Neural progenitor cell (in vitro differentiated cells): ENCODE results near the gene PIGP. TPM values are rescaled to one million over a fixed set of nuclear protein-coding genes. Genes with fewer than 3 reads are reported as not detected.

ENCODE experiments used
- DNase-seq: peaks from one replicate; pipeline ENCODE4 v3.0.0-alpha.2; 2016; ENCODE audit warnings: low spot score
- H2AFZ ChIP-seq: fragments of 200-600 bp; sonication (generic); replicated peaks from 2 replicates; pipeline ENCODE4 v1.6.1; 2016; ENCODE audit warnings: antibody characterized with exemption
- H3F3A ChIP-seq: fragments of 200-600 bp; sonication (generic); 2 replicates; pipeline ENCODE4 v1.6.1; 2016; ENCODE audit warnings: antibody characterized with exemption, low read depth
- H3K27ac ChIP-seq: fragments of 200-600 bp; sonication (generic); 2 replicates; pipeline ENCODE4 v1.5.1; 2016; ENCODE audit warnings: mild to moderate bottlenecking
- H3K27me3 ChIP-seq: fragments of 200-600 bp; sonication (generic); 2 replicates; pipeline ENCODE4 v1.6.1; 2016; ENCODE audit warnings: mild to moderate bottlenecking, moderate library complexity
- H3K36me3 ChIP-seq: fragments of 200-600 bp; sonication (generic); 2 replicates; pipeline ENCODE4 v1.5.1; 2016
- H3K4me1 ChIP-seq: fragments of 200-600 bp; sonication (generic); 2 replicates; pipeline ENCODE4 v1.6.1; 2016; ENCODE audit warnings: mixed run types
- H3K4me2 ChIP-seq: fragments of 200-600 bp; sonication (generic); 2 replicates; pipeline ENCODE4 v1.6.1; 2016
- H3K4me3 ChIP-seq: fragments of 200-600 bp; sonication (generic); 2 replicates; pipeline ENCODE4 v1.5.1; 2016
- H3K79me2 ChIP-seq: fragments of 200-600 bp; sonication (generic); 2 replicates; pipeline ENCODE4 v1.6.1; 2016; ENCODE audit warnings: low read depth
- H3K9ac ChIP-seq: fragments of 200-600 bp; sonication (generic); 2 replicates; pipeline ENCODE4 v1.6.1; 2016
- H3K9me3 ChIP-seq: fragments of 200-600 bp; sonication (generic); 2 replicates; pipeline ENCODE4 v1.5.1; 2016; ENCODE audit warnings: low read depth
- H4K20me1 ChIP-seq: fragments of 200-600 bp; sonication (generic); 2 replicates; pipeline ENCODE4 v1.6.1; 2016; ENCODE audit warnings: low read depth
- H3K27ac Mint-ChIP-seq: 3 replicates; pipeline ENCODE4 v1.8.0; 2021; ENCODE audit warnings: mixed read lengths
- H3K27me3 Mint-ChIP-seq: 2 replicates; pipeline ENCODE4 v1.8.0; 2022; ENCODE audit warnings: low read depth, mild to moderate bottlenecking, inconsistent platforms, moderate library complexity, mixed read lengths; ENCODE audit not compliant: insufficient read depth
- H3K36me3 Mint-ChIP-seq: 3 replicates; pipeline ENCODE4 v1.8.0; 2021; ENCODE audit warnings: mixed read lengths
- H3K4me1 Mint-ChIP-seq: 3 replicates; pipeline ENCODE4 v1.8.0; 2021; ENCODE audit warnings: mixed read lengths
- H3K4me3 Mint-ChIP-seq: 3 replicates; pipeline ENCODE4 v1.8.0; 2021; ENCODE audit warnings: mild to moderate bottlenecking, moderate library complexity, mixed read lengths
- H3K9me3 Mint-ChIP-seq: 3 replicates; pipeline ENCODE4 v1.8.0; 2020; ENCODE audit warnings: mixed read lengths
- EZH2 ChIP-seq: fragments of 200-600 bp; sonication (generic); IDR thresholded peaks from 2 replicates; pipeline ENCODE4 v1.6.1; 2017; ENCODE audit warnings: antibody characterized with exemption, mild to moderate bottlenecking, moderate library complexity
- EZH2phosphoT487 ChIP-seq: fragments of 200-600 bp; sonication (generic); IDR thresholded peaks from 2 replicates; pipeline ENCODE4 v1.6.1; 2017; ENCODE audit warnings: antibody characterized with exemption
- total RNA-seq: library from RNA; depleted of rRNA; stranded (reverse); fragments of >200 nt; gene quantifications from 2 replicates; pipeline ENCODE4 v1.2.3, GENCODE V29; 2015; ENCODE audit warnings: low replicate concordance
- TF ChIP-seq, protein P1 (sequence below): fragments of 200-600 bp; sonication (generic); IDR thresholded peaks from 2 replicates; pipeline ENCODE4 v1.5.1; 2017; ENCODE audit warnings: antibody characterized with exemption, mild to moderate bottlenecking

Gene PIGP
- total RNA-seq, 1 donor from 2014 or later: 25.8 TPM

DNA sequence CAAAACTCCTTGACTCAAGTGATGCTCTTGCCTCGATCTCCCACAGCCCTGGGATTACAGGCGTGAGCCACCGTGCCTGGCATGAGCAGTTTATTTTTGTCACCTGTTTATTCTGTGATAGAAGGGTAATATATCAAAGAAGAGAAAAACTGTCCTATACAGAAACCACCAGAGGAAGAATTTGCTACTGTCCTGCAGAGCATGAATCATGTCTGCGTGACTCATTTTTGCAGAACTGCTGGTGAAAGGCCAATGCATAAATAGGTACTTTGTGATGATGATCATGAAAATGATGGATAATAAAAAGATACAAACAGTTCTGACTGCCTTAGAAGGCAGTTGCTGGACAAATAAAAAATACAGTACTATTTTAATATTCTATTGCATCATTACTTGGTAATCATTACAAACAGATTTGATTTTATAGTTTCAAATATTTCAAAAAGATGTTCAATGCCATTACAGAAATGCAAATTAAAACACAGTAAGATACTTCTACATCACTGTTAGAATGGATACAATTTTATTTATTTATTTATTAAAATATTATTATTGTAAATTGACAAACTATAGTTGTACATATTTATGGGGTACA lies 39.9 kb downstream of the PIGP start:
- Mint-ChIP-seq H3K9me3 (no peaks in the 10 kb centered on the region), H3K27ac (no peak overlapping the region), H3K4me1 (peaks cover 8% of the 10 kb centered on the region), H3K4me3 (no peak overlapping the region), H3K36me3 (peaks cover 1% of the 10 kb centered on the region), H3K27me3 (peaks cover 8% of the 10 kb centered on the region)
- no peaks in the 10 kb centered on the region for H3K36me3 ChIP-seq
- no peak overlapping the region for H3K9ac ChIP-seq
- no peaks in the 10 kb centered on the region for H4K20me1 ChIP-seq
- no peak overlapping the region for H3K4me3 ChIP-seq
- H3F3A ChIP-seq: no peaks in the 10 kb centered on the region
- no peak for DNase-seq
- peaks cover 15% of the 10 kb centered on the region for H3K27me3 ChIP-seq
- no peak overlapping the region for H2AFZ ChIP-seq
- H3K27ac ChIP-seq: no peak overlapping the region
- H3K4me2 ChIP-seq: no peak overlapping the region
- no peaks in the 10 kb centered on the region for H3K9me3 ChIP-seq
- no peaks in the 10 kb centered on the region for H3K4me1 ChIP-seq
- H3K79me2 ChIP-seq: no peaks in the 10 kb centered on the region
- TF ChIP-seq EZH2phosphoT487: no peak
- TF ChIP-seq, protein P1, sequence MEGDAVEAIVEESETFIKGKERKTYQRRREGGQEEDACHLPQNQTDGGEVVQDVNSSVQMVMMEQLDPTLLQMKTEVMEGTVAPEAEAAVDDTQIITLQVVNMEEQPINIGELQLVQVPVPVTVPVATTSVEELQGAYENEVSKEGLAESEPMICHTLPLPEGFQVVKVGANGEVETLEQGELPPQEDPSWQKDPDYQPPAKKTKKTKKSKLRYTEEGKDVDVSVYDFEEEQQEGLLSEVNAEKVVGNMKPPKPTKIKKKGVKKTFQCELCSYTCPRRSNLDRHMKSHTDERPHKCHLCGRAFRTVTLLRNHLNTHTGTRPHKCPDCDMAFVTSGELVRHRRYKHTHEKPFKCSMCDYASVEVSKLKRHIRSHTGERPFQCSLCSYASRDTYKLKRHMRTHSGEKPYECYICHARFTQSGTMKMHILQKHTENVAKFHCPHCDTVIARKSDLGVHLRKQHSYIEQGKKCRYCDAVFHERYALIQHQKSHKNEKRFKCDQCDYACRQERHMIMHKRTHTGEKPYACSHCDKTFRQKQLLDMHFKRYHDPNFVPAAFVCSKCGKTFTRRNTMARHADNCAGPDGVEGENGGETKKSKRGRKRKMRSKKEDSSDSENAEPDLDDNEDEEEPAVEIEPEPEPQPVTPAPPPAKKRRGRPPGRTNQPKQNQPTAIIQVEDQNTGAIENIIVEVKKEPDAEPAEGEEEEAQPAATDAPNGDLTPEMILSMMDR: no peak

DNA sequence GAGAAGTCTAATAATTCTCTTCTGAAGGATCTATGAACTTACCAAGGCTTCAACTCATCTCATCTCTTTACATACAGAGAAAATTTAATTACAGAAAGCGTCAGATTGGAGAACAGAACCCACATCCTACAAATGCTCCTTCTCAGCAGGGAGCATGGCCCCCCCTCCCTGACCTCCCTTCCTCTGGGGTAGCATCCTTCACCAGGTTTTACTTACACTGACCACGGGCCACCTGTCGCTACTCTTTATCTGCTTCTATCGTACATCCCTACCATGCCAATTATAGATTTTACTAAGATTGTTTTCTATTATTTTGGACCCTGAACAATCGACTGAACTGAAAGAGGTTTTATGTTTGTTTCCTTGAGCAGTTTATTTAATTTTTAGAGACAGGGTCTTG lies 40.6 kb downstream of the PIGP start:
- Histone ChIP-seq H3K4me1 (no peaks in the 10 kb centered on the region), H3K9ac (no peak overlapping the region), H3K79me2 (no peaks in the 10 kb centered on the region), H3K27ac (no peak overlapping the region), H4K20me1 (no peaks in the 10 kb centered on the region), H2AFZ (no peak overlapping the region), H3K27me3 (peaks cover 9% of the 10 kb centered on the region), H3K4me3 (no peak overlapping the region), H3K9me3 (no peaks in the 10 kb centered on the region), H3K36me3 (no peaks in the 10 kb centered on the region), H3F3A (no peaks in the 10 kb centered on the region), H3K4me2 (no peak overlapping the region)
- H3K4me3 Mint-ChIP-seq: no peak overlapping the region
- no peak for DNase-seq
- H3K27me3 Mint-ChIP-seq: peaks cover 8% of the 10 kb centered on the region
- H3K4me1 Mint-ChIP-seq: peaks cover 8% of the 10 kb centered on the region
- peaks cover 1% of the 10 kb centered on the region for H3K36me3 Mint-ChIP-seq
- no peaks in the 10 kb centered on the region for H3K9me3 Mint-ChIP-seq
- no peak overlapping the region for H3K27ac Mint-ChIP-seq
- TF ChIP-seq EZH2: no peak
- TF ChIP-seq, protein P1: no peak
- TF ChIP-seq EZH2phosphoT487: no peak

DNA sequence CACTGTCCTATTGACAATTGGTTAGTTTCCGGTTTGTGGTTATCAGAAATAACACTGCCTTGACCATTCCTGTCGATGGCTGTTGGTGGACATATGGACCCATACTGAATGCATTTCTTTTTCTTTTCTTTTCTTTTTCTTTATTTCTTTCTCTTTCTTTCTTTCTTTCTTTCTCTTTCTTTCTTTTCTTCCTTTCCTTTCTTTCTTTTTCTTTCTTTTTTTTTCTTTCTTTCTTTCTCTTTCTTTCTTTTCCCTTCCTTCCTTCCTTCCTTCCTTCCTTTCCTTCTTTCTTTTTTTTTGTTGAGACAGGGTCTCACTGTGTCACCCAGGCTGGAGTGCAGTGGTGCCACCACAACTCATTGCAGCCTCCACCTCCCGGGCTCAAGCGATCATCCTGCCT lies 42.0 kb downstream of the PIGP start:
- no peak for DNase-seq
- no peak overlapping the region for H3K9ac ChIP-seq
- no peaks in the 10 kb centered on the region for H4K20me1 ChIP-seq
- H3F3A ChIP-seq: no peaks in the 10 kb centered on the region
- H3K79me2 ChIP-seq: no peaks in the 10 kb centered on the region
- peaks cover 4% of the 10 kb centered on the region for H3K27me3 Mint-ChIP-seq
- no peak overlapping the region for H3K4me2 ChIP-seq
- no peak for TF ChIP-seq EZH2phosphoT487
- no peak for TF ChIP-seq EZH2
- TF ChIP-seq, protein P1: no peak
- H3K27me3 ChIP-seq: no peaks in the 10 kb centered on the region
- H3K4me3 ChIP-seq: no peak overlapping the region
- no peak overlapping the region for H3K4me3 Mint-ChIP-seq
- no peaks in the 10 kb centered on the region for H3K4me1 ChIP-seq
- peaks cover 8% of the 10 kb centered on the region for H3K4me1 Mint-ChIP-seq
- peaks cover 1% of the 10 kb centered on the region for H3K36me3 Mint-ChIP-seq
- no peak overlapping the region for H3K27ac Mint-ChIP-seq
- H3K27ac ChIP-seq: no peak overlapping the region
- H3K9me3 ChIP-seq: no peaks in the 10 kb centered on the region
- H2AFZ ChIP-seq: no peak overlapping the region
- H3K36me3 ChIP-seq: no peaks in the 10 kb centered on the region
- no peaks in the 10 kb centered on the region for H3K9me3 Mint-ChIP-seq
